ENCODE results near the gene CSRNP3.

GRCh38 chr2:165513479-165513878, 44.0 kb downstream of the CSRNP3 start:
- TF ChIP-seq EZH2phosphoT487 (IDR thresholded peaks at IDR 0.05; ENCODE audit: low read depth, severe bottlenecking, unreplicated experiment), result no peak
- TF ChIP-seq CTCF (IDR thresholded peaks at IDR 0.05; ENCODE audit: poor library complexity), result no peak

All from hepatocyte (in vitro differentiated cells).